ENCODE measurements around the gene MPPED2. TPM values are rescaled to one million over a fixed set of nuclear protein-coding genes. Genes with fewer than 3 reads are reported as not detected.
A peak's percentile ranks its signal among the peaks of the same experiment; 100 is the strongest.
"Not testable (repeated sequence)": the region's sequence is repeated elsewhere in the genome, so short reads cannot be mapped to it uniquely, and the experiment has no call there.

Gene MPPED2
- total RNA-seq, 4 donors from 2014 or later, result 2.2 to 11.5 (median 4.7) TPM

DNA sequence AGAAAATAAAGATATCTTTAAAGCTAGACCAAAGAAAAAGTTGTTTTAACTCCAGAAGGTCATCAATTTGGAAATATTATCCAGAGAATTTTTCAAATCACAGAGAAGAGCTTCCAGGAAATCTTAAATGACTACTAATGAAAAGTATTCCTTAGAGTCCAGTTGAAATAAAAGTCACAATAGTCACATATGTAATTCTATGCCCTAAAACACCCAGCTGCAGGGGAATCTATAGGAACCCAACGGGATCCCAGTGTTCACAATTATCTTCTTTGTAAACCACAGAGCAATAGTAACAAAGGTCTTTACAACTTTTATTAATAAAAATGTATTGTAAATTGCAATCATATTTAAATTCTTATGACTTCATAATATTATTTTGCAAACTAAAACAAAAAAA is 27.1 kb downstream of the MPPED2 start:
- Histone ChIP-seq H3K4me1 (peaks cover 0 to 17% (median 0%) of the 10 kb centered on the region in 4 donors), H3K27me3 (no peaks in the 10 kb centered on the region), H3K27ac (no peak overlapping the region), H3K9me3 (no peaks in the 10 kb centered on the region), H3K4me3 (no peak overlapping the region), H3K36me3 (no peaks in the 10 kb centered on the region)
- no peak for DNase-seq (ENCODE audit: low spot score in 2 of 2)
- WGBS, 2 donors, result 65 to 66% methylated on average over 1 of the region's 1 CpG
- TF ChIP-seq EP300 (IDR thresholded peaks at IDR 0.05) (no peak), POLR2A (IDR thresholded peaks at IDR 0.05) (no peak), CTCF (IDR thresholded peaks at IDR 0.05) (no peak)

DNA sequence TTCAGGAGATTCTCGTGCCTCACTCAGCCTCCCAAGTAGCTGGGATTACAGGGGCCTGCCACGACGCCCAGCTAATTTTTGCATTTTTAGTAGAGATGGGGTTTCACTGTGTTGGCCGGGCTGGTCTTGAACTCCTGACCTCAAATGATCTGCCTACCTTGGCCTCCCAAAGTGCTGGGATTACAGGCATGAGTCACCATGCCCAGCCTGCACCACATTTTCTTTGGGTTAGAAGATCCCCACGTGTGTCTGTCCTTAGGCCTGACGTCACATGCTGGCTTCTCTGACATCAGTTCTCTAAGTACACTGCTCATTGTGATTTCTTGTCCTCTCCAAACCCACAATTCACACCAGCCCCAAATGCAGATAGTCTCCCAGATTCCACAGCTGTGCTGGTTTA is 31.6 kb downstream of the MPPED2 start:
- not testable (repeated sequence) for H3K4me1 ChIP-seq; H3K36me3 ChIP-seq; H3K4me3 ChIP-seq; DNase-seq (ENCODE audit: low spot score in 2 of 2); H3K27me3 ChIP-seq; H3K27ac ChIP-seq; H3K9me3 ChIP-seq
- WGBS, 2 donors, result 89 to 94% methylated on average over 6 of the region's 6 CpGs

- Histone ChIP-seq H3K27me3 (no peaks in the 10 kb centered on the region), H3K9me3 (no peaks in the 10 kb centered on the region), H3K4me1 (peaks cover 0 to 10% (median 0%) of the 10 kb centered on the region in 4 donors), H3K27ac (peak overlapping the region in 1 of 4 donors; percentile 5), H3K36me3 (no peaks in the 10 kb centered on the region), H3K4me3 (no peak overlapping the region)
- DNase-seq (ENCODE audit: low spot score in 2 of 2), result no peak
- no peak for TF ChIP-seq POLR2A (IDR thresholded peaks at IDR 0.05)
- no peak for TF ChIP-seq CTCF (IDR thresholded peaks at IDR 0.05)
- no peak for TF ChIP-seq EP300 (IDR thresholded peaks at IDR 0.05)
- WGBS, 2 donors, result 39 to 47% methylated on average over 3 of the region's 3 CpGs
Observed at GRCh38 chr11:30553521-30554110, 32.5 kb downstream of the MPPED2 start.

- Histone ChIP-seq H3K4me3 (no peak overlapping the region), H3K9me3 (no peaks in the 10 kb centered on the region), H3K27ac (no peak overlapping the region), H3K36me3 (no peaks in the 10 kb centered on the region), H3K27me3 (no peaks in the 10 kb centered on the region), H3K4me1 (peaks cover 0 to 10% (median 0%) of the 10 kb centered on the region in 4 donors)
- no peak for DNase-seq (ENCODE audit: low spot score in 2 of 2)
- WGBS, 2 donors, result 85% methylated on average over 5 of the region's 5 CpGs
- TF ChIP-seq EP300 (IDR thresholded peaks at IDR 0.05) (no peak), CTCF (IDR thresholded peaks at IDR 0.05) (no peak), POLR2A (IDR thresholded peaks at IDR 0.05) (no peak)
Observed at GRCh38 chr11:30552839-30553238, 33.3 kb downstream of the MPPED2 start.

GRCh38 chr11:30550022-30550542 is 36.1 kb downstream of the MPPED2 start:
- Histone ChIP-seq H3K4me1 (peaks cover 0 to 10% (median 0%) of the 10 kb centered on the region in 4 donors), H3K9me3 (no peaks in the 10 kb centered on the region), H3K27me3 (no peaks in the 10 kb centered on the region), H3K27ac (no peak overlapping the region), H3K36me3 (no peaks in the 10 kb centered on the region), H3K4me3 (no peak overlapping the region)
- WGBS, 2 donors, result 58 to 60% methylated on average over 4 of the region's 4 CpGs
- TF ChIP-seq POLR2A (IDR thresholded peaks at IDR 0.05) (no peak), EP300 (IDR thresholded peaks at IDR 0.05) (no peak), CTCF (IDR thresholded peaks at IDR 0.05) (no peak)
- no peak for DNase-seq (ENCODE audit: low spot score in 2 of 2)

All from tibial nerve (tissue), 4 donors.